ENCODE results near the gene USP9X. TPM values are rescaled to one million over a fixed set of nuclear protein-coding genes. Genes with fewer than 3 reads are reported as not detected.

Gene USP9X
- total and polyA plus RNA-seq, 9 of the 15 experiments (the other 6 are each of a cell fraction or from before 2014, with no cell fraction given) = 10.9 to 47.8 (median 29.5) TPM

DNA sequence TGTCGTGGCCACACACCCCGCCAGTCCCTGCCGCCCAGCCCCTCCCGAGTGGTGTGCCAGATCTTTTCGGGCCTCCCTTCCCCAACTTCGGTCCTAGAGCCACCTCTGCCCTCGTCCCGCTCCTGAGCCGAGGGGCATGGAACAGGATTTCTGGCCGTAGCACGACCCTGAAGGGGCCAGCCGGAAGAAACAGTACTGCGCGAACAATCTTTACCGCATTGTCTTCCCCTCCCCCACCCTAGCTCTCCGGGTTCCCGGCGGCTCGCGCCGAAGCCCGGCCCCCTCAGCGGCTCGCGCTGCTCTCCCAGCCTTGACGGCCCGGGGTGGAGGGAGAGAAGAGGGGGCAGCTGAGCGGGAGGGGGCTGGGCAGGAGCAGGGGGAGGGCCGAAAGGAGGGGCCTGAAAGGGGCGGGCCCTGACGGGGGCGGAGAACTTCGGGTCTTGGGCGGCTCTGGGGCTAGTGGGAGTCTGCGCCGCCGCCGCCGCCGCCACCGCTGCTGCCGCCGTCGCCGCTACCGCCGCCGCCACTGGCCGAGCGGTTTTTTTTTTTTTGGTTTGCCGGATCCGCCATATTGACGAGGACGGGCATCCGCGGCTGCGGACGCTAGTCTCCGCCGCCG is at the start of gene USP9X (continued):
- TF ChIP-seq, protein P1, sequence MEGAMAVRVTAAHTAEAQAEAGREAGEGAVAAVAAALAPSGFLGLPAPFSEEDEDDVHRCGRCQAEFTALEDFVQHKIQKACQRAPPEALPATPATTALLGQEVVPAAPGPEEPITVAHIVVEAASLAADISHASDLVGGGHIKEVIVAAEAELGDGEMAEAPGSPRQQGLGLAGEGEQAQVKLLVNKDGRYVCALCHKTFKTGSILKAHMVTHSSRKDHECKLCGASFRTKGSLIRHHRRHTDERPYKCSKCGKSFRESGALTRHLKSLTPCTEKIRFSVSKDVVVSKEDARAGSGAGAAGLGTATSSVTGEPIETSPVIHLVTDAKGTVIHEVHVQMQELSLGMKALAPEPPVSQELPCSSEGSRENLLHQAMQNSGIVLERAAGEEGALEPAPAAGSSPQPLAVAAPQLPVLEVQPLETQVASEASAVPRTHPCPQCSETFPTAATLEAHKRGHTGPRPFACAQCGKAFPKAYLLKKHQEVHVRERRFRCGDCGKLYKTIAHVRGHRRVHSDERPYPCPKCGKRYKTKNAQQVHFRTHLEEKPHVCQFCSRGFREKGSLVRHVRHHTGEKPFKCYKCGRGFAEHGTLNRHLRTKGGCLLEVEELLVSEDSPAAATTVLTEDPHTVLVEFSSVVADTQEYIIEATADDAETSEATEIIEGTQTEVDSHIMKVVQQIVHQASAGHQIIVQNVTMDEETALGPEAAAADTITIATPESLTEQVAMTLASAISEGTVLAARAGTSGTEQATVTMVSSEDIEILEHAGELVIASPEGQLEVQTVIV (CRISPR knock-in tag; IDR thresholded peaks at IDR 0.05; ENCODE audit: borderline replicate concordance) = no peak
- 0 out of 2 replicates have a peak, but pooled peaks have one; percentile 31 for TF ChIP-seq FOXM1 (IDR thresholded peaks at IDR 0.05; ENCODE audit: low read depth)
- no peak for TF ChIP-seq FOXM1 (CRISPR knock-in tag; IDR thresholded peaks at IDR 0.05; ENCODE audit: low read depth)
- TF ChIP-seq, protein P2, sequence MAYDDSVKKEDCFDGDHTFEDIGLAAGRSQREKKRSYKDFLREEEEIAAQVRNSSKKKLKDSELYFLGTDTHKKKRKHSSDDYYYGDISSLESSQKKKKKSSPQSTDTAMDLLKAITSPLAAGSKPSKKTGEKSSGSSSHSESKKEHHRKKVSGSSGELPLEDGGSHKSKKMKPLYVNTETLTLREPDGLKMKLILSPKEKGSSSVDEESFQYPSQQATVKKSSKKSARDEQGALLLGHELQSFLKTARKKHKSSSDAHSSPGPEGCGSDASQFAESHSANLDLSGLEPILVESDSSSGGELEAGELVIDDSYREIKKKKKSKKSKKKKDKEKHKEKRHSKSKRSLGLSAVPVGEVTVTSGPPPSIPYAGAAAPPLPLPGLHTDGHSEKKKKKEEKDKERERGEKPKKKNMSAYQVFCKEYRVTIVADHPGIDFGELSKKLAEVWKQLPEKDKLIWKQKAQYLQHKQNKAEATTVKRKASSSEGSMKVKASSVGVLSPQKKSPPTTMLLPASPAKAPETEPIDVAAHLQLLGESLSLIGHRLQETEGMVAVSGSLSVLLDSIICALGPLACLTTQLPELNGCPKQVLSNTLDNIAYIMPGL (CRISPR knock-in tag; IDR thresholded peaks at IDR 0.05) = 0 out of 2 replicates have a peak, but pooled peaks have one; percentile 55
- TF ChIP-seq NR3C1 (CRISPR knock-in tag; IDR thresholded peaks at IDR 0.05) = no peak
- no peak for TF ChIP-seq CC2D1A (IDR thresholded peaks at IDR 0.05)
- peak; percentile 54 for TF ChIP-seq PHF8 (IDR thresholded peaks at IDR 0.05; ENCODE audit: borderline replicate concordance, low read length)
- TF ChIP-seq ARID3A (IDR thresholded peaks at IDR 0.05; ENCODE audit: borderline replicate concordance, low read depth, low read length) = no peak
- no peak for TF ChIP-seq EWSR1 (IDR thresholded peaks at IDR 0.05; ENCODE audit: borderline replicate concordance, low read depth, partially characterized antibody)
- TF ChIP-seq ZBTB17 (CRISPR knock-in tag; IDR thresholded peaks at IDR 0.05) = no peak
- no peak for TF ChIP-seq ETS2 (tag; IDR thresholded peaks at IDR 0.05; ENCODE audit: borderline replicate concordance, poor library complexity, severe bottlenecking)
- TF ChIP-seq GABPA (tag; conservative IDR thresholded peaks at IDR 0.05; ENCODE audit: low read depth) = peak; percentile 47
- peak; percentile 5; the same call in 1 of the 2 replicates for TF ChIP-seq GABPB1 (CRISPR knock-in tag; IDR thresholded peaks at IDR 0.05)
- TF ChIP-seq BCOR (IDR thresholded peaks at IDR 0.05) = 0 out of 2 replicates have a peak, but pooled peaks have one; percentile 27
- no peak for TF ChIP-seq SMARCA4 (IDR thresholded peaks at IDR 0.05)
- TF ChIP-seq ZNF263 (CRISPR knock-in tag; IDR thresholded peaks at IDR 0.05; ENCODE audit: borderline replicate concordance) = no peak
- TF ChIP-seq LEF1 (IDR thresholded peaks at IDR 0.05) = peak; percentile 78; the same call in 1 of the 2 replicates
- TF ChIP-seq EGR1 (conservative IDR thresholded peaks at IDR 0.05) = peak; percentile 42
- TF ChIP-seq TAF7 (tag; IDR thresholded peaks at IDR 0.05) = peak; percentile 79
- TF ChIP-seq ZNF655 (CRISPR knock-in tag; IDR thresholded peaks at IDR 0.05) = no peak
